Measurements from ENCODE around the gene YAP1.
A peak's percentile ranks its signal among the peaks of the same experiment; 100 is the strongest.

Gene YAP1

GRCh38 chr11:102109896-102110760 lies at the start of gene YAP1:
TSS of gene YAP1 (plus strand) at chr11:102110447. CDS start at chr11:102110849, 402 bp downstream.
- peak; percentile 15 to 17 for DNase-seq (ENCODE audit: low read depth in 2 of 2, low spot score in 1 of 2)

- DNase-seq (ENCODE audit: low read depth in 2 of 2, low spot score in 1 of 2): no peak
These were observed 49.0 kb upstream of the YAP1 start for GRCh38 chr11:102061276-102061675.

- DNase-seq (ENCODE audit: low read depth in 2 of 2, low spot score in 1 of 2): no peak
These were observed 48.1 kb upstream of the YAP1 start for GRCh38 chr11:102062106-102062505.

- no peak for DNase-seq (ENCODE audit: low read depth in 2 of 2, low spot score in 1 of 2)
These were observed 45.9 kb upstream of the YAP1 start for GRCh38 chr11:102064316-102064715.

GRCh38 chr11:102070766-102071165 lies 39.5 kb upstream of the YAP1 start:
- no peak for DNase-seq (ENCODE audit: low read depth in 2 of 2, low spot score in 1 of 2)

GRCh38 chr11:102071497-102072472 lies 38.5 kb upstream of the YAP1 start:
- no peak for DNase-seq (ENCODE audit: low read depth in 2 of 2, low spot score in 1 of 2)

- no peak for DNase-seq (ENCODE audit: low read depth in 2 of 2, low spot score in 1 of 2)
These were observed 37.0 kb upstream of the YAP1 start for GRCh38 chr11:102073253-102073652.

GRCh38 chr11:102079625-102080024 lies 30.6 kb upstream of the YAP1 start:
- DNase-seq (ENCODE audit: low read depth in 2 of 2, low spot score in 1 of 2): no peak

GRCh38 chr11:102081313-102081712 lies 28.9 kb upstream of the YAP1 start:
- no peak for DNase-seq (ENCODE audit: low read depth in 2 of 2, low spot score in 1 of 2)

GRCh38 chr11:102085864-102086551 lies 24.2 kb upstream of the YAP1 start:
- no peak for DNase-seq (ENCODE audit: low read depth in 2 of 2, low spot score in 1 of 2)

- no peak for DNase-seq (ENCODE audit: low read depth in 2 of 2, low spot score in 1 of 2)
These were observed 13.1 kb upstream of the YAP1 start for GRCh38 chr11:102097186-102097585.

GRCh38 chr11:102099755-102100154 lies 10.5 kb upstream of the YAP1 start:
- DNase-seq (ENCODE audit: low read depth in 2 of 2, low spot score in 1 of 2): no peak

- no peak for DNase-seq (ENCODE audit: low read depth in 2 of 2, low spot score in 1 of 2)
These were observed 1.4 kb upstream of the YAP1 start for GRCh38 chr11:102108734-102109440.

GRCh38 chr11:102110761-102111010 lies 439 bp downstream of the YAP1 start:
- DNase-seq (ENCODE audit: low read depth in 2 of 2, low spot score in 1 of 2): no peak

GRCh38 chr11:102111011-102111786 lies 952 bp downstream of the YAP1 start:
- no peak for DNase-seq (ENCODE audit: low read depth in 2 of 2, low spot score in 1 of 2)

- DNase-seq (ENCODE audit: low read depth in 2 of 2, low spot score in 1 of 2): no peak
These were observed 1.7 kb downstream of the YAP1 start for GRCh38 chr11:102111787-102112508.

- DNase-seq (ENCODE audit: low read depth in 2 of 2, low spot score in 1 of 2): no peak
These were observed 2.2 kb downstream of the YAP1 start for GRCh38 chr11:102112509-102112821.

- no peak for DNase-seq (ENCODE audit: low read depth in 2 of 2, low spot score in 1 of 2)
These were observed 3.8 kb downstream of the YAP1 start for GRCh38 chr11:102114032-102114431.

- no peak for DNase-seq (ENCODE audit: low read depth in 2 of 2, low spot score in 1 of 2)
These were observed 5.3 kb downstream of the YAP1 start for GRCh38 chr11:102115557-102115956.

All from stimulated activated CD8-positive, alpha-beta memory T cell treated with anti-CD3 and anti-CD28 coated beads, Interleukin-4, amount 100 ng/mL, for 1 hour (primary cell).